Fibroblast of mammary gland (primary cell): ENCODE measurements around the gene DYDC1.
"Not testable (repeated sequence)": the region's sequence is repeated elsewhere in the genome, so short reads cannot be mapped to it uniquely, and the experiment has no call there.

Experiments used
- DNase-seq: peaks from one replicate; pipeline ENCODE4 v3.0.0-alpha.2; 2010; ENCODE audit warnings: low read depth
- H3K4me3 ChIP-seq: 2 replicates; pipeline ENCODE4 v1.5.1; 2011; ENCODE audit warnings: low read depth, mild to moderate bottlenecking, low read length, moderate library complexity; ENCODE audit not compliant: control insufficient read depth
- TF ChIP-seq, protein P1 (sequence below): conservative IDR thresholded peaks from 2 replicates; pipeline ENCODE4 v1.5.1; 2011; ENCODE audit warnings: low read depth, low read length, inconsistent platforms; ENCODE audit not compliant: control insufficient read depth, insufficient read depth

The DYDC1 gene

DNA sequence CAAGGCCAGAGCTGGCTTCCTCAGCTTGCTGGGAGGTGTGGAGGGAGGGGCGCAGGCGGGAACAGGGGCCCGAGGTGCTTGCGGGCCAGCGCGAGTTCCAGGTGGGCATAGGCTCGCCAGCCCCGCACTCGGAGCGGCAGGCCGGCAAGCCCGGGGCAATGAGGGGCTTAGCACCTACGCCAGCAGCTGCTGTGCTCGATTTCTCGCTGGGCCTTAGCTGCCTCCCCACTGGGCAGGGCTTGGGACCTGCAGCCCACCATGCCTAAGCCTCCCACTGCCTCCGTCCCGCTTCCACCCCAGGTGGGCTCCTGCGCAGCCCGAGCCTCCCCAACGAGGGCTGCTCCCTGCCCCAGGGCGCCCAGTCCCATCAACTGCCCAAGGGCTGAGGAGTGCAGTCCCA lies 41.2 kb downstream of the DYDC1 start:
- DNase-seq, result no peak
- H3K4me3 ChIP-seq, result no peak overlapping the region
- TF ChIP-seq, protein P1, sequence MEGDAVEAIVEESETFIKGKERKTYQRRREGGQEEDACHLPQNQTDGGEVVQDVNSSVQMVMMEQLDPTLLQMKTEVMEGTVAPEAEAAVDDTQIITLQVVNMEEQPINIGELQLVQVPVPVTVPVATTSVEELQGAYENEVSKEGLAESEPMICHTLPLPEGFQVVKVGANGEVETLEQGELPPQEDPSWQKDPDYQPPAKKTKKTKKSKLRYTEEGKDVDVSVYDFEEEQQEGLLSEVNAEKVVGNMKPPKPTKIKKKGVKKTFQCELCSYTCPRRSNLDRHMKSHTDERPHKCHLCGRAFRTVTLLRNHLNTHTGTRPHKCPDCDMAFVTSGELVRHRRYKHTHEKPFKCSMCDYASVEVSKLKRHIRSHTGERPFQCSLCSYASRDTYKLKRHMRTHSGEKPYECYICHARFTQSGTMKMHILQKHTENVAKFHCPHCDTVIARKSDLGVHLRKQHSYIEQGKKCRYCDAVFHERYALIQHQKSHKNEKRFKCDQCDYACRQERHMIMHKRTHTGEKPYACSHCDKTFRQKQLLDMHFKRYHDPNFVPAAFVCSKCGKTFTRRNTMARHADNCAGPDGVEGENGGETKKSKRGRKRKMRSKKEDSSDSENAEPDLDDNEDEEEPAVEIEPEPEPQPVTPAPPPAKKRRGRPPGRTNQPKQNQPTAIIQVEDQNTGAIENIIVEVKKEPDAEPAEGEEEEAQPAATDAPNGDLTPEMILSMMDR, result no peak

DNA sequence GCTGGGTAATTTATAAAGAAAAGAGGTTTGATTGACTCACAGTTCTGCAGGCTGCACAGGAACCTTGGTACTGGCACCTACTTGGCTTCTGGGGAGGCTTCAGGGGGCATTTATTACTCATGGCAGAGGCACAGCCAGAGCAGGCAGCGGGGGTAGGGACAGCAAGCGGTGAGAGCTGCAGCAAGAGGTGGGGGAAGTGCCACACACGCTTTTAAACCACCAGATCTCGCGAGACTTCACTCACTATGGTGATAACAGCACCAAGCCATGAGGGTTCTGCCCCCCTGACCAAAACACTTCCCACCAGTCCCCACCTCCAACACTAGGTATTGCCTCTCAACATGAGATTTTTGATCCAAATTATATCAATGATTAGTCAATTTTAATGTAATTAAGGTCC lies 43.0 kb downstream of the DYDC1 start:
- TF ChIP-seq, protein P1, result no peak
- no peak overlapping the region for H3K4me3 ChIP-seq
- DNase-seq, result no peak

DNA sequence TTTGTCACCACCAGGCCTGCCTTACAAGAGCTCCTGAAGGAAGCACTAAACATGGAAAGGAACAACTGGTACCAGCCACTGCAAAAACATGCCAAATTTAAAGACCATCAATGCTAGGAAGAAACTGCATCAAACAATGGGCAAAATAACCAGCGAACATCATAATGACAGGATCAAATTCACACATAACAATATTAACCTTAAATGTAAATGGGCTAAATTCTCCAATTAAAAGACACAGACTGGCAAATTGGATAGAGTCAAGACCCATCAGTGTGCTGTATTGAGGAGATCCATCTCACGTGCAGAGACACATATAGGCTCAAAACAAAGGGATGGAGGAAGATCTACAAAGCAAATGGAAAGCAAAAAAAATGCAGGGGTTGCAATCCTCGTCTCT lies 50.6 kb downstream of the DYDC1 start:
- DNase-seq, H3K4me3 ChIP-seq: not testable (repeated sequence)

DNA sequence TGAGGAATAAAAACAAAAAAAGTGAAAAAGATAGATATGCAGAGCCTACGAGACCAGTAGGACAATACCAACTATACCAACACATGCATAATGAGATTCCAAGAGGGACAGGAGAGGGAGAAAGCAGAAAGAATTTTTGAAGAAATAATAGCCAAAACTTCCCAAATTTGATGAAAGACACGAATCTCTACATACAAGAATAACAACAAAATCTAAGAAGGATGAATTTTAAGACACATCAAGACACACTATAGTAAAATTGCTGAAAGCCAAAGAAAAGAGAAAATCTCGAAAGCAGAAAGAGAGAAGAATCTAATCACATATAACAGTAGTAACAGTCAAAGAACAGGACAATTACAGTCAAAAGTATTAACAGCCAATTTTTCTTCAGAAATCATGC lies 59.6 kb downstream of the DYDC1 start:
- H3K4me3 ChIP-seq, result no peak overlapping the region
- TF ChIP-seq, protein P1, result no peak
- no peak for DNase-seq

DNA sequence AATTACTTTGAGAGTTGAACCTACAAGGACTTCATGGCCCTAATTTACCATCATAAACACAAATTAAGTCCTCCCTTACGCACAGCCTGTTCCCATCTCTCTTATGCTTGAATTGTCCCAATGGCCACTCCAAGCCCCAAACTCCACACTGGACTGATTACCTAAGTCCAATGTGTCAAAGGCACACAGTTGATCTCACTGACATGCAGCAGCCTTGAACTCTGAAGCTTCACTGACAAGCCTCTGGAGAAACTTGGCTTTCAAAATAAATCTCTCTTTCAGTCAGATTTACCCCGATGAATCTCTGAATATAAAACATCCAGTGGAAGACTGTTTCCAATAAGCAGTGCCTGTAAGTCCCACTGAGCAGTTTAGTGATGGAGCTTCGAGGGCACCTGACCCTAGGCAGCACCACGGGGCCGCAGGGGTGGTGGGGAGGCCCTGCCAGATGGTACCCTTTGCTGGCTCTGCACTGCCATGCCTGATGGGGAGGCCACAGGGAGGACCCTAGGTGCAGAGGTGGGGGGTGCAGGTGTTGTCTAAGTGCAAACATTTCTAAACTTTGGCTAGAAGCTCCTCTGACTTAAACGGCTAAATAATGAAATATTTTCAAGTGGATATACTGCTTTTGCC lies 63.8 kb downstream of the DYDC1 start:
- TF ChIP-seq, protein P1, result no peak
- no peak for DNase-seq
- H3K4me3 ChIP-seq, result no peak overlapping the region

DNA sequence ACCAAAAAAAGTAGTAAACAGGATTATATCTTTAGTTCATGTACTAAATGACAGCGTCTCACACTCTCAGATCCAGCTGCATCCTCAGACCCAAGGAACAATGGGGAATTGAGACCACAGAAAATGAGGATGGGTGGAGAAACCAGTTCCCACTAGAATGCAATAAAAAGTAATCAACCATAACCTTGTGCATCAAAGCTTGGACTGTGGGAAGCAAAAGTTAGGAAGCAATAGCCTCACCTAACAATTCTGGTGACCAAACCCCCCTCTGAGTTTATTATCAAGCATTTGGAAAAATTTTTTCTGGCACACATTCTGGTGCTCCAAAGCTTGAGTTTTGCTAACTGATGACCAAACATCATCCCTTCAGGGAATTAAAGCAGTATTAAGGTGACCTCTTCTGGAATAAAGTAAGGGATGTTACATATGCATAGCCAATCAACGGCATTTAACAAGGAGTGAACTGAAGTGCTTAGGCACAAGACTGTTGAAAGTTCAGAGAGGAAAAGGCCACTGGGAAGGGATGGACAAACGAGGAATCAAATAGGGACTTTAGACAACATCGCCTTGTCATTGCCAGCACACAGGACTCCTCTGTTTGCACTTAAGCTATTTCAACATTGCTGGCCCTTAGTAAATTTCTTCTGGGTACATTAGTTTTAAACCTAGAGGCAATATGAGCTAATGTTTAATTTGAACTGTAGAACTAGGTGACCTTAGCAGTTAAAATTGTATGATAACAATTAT lies 65.9 kb downstream of the DYDC1 start:
- no peak overlapping the region for H3K4me3 ChIP-seq
- TF ChIP-seq, protein P1, result no peak
- DNase-seq, result no peak

DNA sequence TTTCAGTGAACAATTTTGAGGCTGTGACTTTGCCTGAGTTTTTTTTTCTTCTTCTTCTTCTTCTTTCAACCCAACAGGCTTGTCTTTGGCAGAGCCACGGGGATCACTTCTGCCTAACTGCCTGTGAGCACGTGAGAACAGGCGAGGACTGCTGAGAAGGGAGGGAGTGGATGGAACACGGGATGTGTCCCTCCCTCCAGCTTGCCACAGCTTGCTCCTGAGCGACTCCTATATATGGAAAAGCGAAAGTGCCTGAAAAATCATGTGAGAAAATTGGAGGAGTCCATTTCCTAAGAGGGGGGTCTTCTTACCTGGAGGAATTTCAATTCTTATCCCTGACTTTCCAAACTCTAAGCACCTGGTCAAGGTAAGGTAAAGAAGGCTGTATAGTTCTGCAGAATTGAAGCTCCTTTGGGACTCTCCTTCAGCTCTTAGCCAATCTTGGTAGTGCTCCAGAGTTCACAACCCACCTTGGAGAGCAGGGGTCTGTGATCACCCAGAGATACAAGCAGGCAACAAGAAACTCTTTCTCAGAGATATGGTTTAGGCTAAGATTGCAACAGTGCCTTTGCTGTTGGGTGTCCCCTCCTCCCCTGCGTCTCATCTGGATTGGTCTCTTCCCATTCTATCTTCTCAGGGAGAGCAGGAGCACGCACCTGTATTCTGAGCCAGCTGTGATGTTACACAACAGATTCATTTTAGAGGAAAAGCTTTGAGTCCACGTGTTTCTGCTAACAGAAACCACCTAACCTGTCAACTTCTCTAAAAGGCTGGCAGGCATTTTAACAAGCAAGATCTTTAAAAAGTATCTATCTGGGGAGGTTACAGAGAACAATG lies 66.9 kb downstream of the DYDC1 start, which contains the start of gene MAT1A:
Gene MAT1A (minus strand): TSS at position 208 of the 837 bp plus-strand sequence. CDS start 235 bp downstream, outside the sequence.
- TF ChIP-seq, protein P1, result no peak
- no peak within 1 kb of the TSS for H3K4me3 ChIP-seq
- peak; percentile 4 for DNase-seq
